Neuronal stem cell (in vitro differentiated cells): ENCODE results near the gene HIPK3.

Experiments
- DNase-seq: peaks from one replicate; pipeline ENCODE4 v3.0.0-alpha.2; 2013; ENCODE audit warnings: low spot score
- H2AFZ ChIP-seq: one replicate; pipeline ENCODE4 v1.6.1; 2013; ENCODE audit warnings: mild to moderate bottlenecking, low read length, inconsistent platforms
- H2AK5ac ChIP-seq: 2 replicates; pipeline ENCODE4 v1.6.1; 2013; ENCODE audit warnings: low read depth, mild to moderate bottlenecking, inconsistent platforms, low read length, moderate library complexity, mixed read lengths
- H2BK120ac ChIP-seq: 2 replicates; pipeline ENCODE4 v1.6.1; 2013; ENCODE audit warnings: low read depth, mild to moderate bottlenecking, inconsistent platforms, low read length, moderate library complexity, mixed read lengths
- H2BK12ac ChIP-seq: one replicate; pipeline ENCODE4 v1.6.1; 2013; ENCODE audit warnings: low read length, inconsistent platforms
- H2BK15ac ChIP-seq: 2 replicates; pipeline ENCODE4 v1.6.1; 2013; ENCODE audit warnings: mild to moderate bottlenecking, low read length, inconsistent platforms, mixed read lengths
- H2BK5ac ChIP-seq: one replicate; pipeline ENCODE4 v1.6.1; 2013; ENCODE audit warnings: inconsistent platforms, mild to moderate bottlenecking, low read length, moderate library complexity
- H3K14ac ChIP-seq: one replicate; pipeline ENCODE4 v1.6.1; 2013; ENCODE audit warnings: low read length, inconsistent platforms
- H3K18ac ChIP-seq: 2 replicates; pipeline ENCODE4 v1.6.1; 2013; ENCODE audit warnings: low read length, inconsistent platforms
- H3K23ac ChIP-seq: 2 replicates; pipeline ENCODE4 v1.6.1; 2013; ENCODE audit warnings: low read depth, mild to moderate bottlenecking, mixed read lengths, low read length, inconsistent platforms; ENCODE audit not compliant: poor library complexity
- H3K27ac ChIP-seq: replicated peaks from 3 replicates; pipeline ENCODE4 v1.5.1; 2013; ENCODE audit warnings: low read length, inconsistent platforms
- H3K27me3 ChIP-seq, 3 experiments: 2 replicates each; pipeline ENCODE4 v1.6.1; 2013; ENCODE audit warnings: low read length in 3 of 3, mild to moderate bottlenecking in 2 of 3, inconsistent platforms in 1 of 3, low read depth in 1 of 3, mixed read lengths in 1 of 3, moderate library complexity in 1 of 3; ENCODE audit not compliant: control insufficient read depth in 3 of 3, insufficient read depth in 3 of 3
- H3K36me3 ChIP-seq, 2 donors: replicated peaks in 1 of 2; 2 replicates each; pipeline ENCODE4 v1.6.1; 2013; ENCODE audit warnings: low read length in 2 of 2; ENCODE audit not compliant: control insufficient read depth in 2 of 2, insufficient read depth in 2 of 2
- H3K4ac ChIP-seq: 2 replicates; pipeline ENCODE4 v1.6.1; 2013; ENCODE audit warnings: inconsistent platforms, mild to moderate bottlenecking, low read length, moderate library complexity
- H3K4me1 ChIP-seq, 2 donors: 1 replicate in 1 of 2; 2 replicates in 1 of 2; pipeline ENCODE4 v1.6.1; 2013; ENCODE audit warnings: low read length in 2 of 2, low read depth in 1 of 2; ENCODE audit not compliant: control insufficient read depth in 2 of 2, insufficient read depth in 1 of 2
- H3K4me2 ChIP-seq: one replicate; pipeline ENCODE4 v1.6.1; 2013; ENCODE audit warnings: mild to moderate bottlenecking, low read length, inconsistent platforms; ENCODE audit not compliant: insufficient read depth, poor library complexity, severe bottlenecking
- H3K4me3 ChIP-seq, 2 donors: 2 replicates each; pipeline ENCODE4 v1.5.1; 2013; ENCODE audit warnings: low read length in 2 of 2, mild to moderate bottlenecking in 2 of 2, inconsistent platforms in 1 of 2, moderate library complexity in 1 of 2
- H3K79me1 ChIP-seq: one replicate; pipeline ENCODE4 v1.6.1; 2013; ENCODE audit warnings: low read depth, mild to moderate bottlenecking, inconsistent platforms, low read length, moderate library complexity
- H3K9ac ChIP-seq: one replicate; pipeline ENCODE4 v1.6.1; 2013; ENCODE audit warnings: mild to moderate bottlenecking, low read depth, low read length, inconsistent platforms; ENCODE audit not compliant: poor library complexity
- H3K9me3 ChIP-seq, 2 donors: replicated peaks in 1 of 2; 2 replicates each; pipeline versions ENCODE3 to v1.6.1; 2013; ENCODE audit warnings: low read length in 2 of 2, mild to moderate bottlenecking in 2 of 2, inconsistent platforms in 1 of 2, low read depth in 1 of 2, mixed read lengths in 1 of 2, moderate library complexity in 1 of 2; ENCODE audit not compliant: control insufficient read depth in 2 of 2, insufficient read depth in 1 of 2
- H4K8ac ChIP-seq: one replicate; pipeline ENCODE4 v1.6.1; 2013; ENCODE audit warnings: low read depth, mild to moderate bottlenecking, inconsistent platforms, low read length, moderate library complexity
- H4K91ac ChIP-seq: one replicate; pipeline ENCODE4 v1.6.1; 2013; ENCODE audit warnings: low read length, low read depth, mild to moderate bottlenecking, inconsistent platforms; ENCODE audit not compliant: poor library complexity
- WGBS, 2 donors: extraction: QIAGEN DNeasy Blood & Tissue Kit; methylation state at CpG; one replicate each; pipeline ENCODE4 v1.1.7; 2013; ENCODE audit warnings: missing lambda C conversion rate in 2 of 2, mixed read lengths in 1 of 2; ENCODE audit not compliant: insufficient read length in 2 of 2, insufficient replicate concordance in 1 of 2; ENCODE audit errors: extremely low coverage in 2 of 2; 5-methylcytosine and 5-hydroxymethylcytosine counted together

The HIPK3 gene

DNA sequence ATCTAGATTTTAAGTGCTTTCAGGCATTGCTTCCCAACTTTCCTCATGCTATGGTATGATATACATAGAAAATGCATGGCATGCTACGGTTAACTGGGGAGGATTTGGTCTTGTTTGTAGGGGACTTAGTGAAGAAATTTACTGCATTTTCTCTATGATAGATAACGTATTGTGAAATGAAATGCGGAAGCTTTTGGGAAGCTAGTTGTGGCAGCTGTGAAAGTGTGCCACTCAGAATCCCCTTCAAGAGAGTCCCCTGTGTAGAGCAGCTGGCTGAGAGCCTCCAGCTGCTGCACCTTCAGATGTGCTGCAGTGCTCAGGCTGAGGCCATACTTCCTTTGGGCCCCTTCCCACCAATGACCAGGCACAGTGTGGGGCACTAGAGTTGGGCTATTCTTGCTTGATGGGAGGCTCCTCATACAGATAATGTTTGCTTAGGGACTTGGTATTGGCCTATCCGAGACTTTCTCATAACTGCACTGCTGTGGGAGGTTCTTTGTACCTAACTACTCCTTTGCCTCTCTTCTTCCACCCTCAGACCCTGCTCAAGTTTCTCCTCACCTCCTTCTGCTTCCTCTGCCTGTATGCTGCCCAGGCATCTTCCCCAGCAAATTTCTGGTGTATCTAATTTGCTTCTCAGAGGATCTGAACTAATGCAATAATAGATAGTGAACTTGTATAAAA lies 67.3 kb downstream of the HIPK3 start:
- no peak overlapping the region for H2BK15ac ChIP-seq
- H4K8ac ChIP-seq, result no peak overlapping the region
- no peak overlapping the region for H3K4me2 ChIP-seq
- peaks cover 0 to 2% of the 10 kb centered on the region in 2 donors for H3K4me1 ChIP-seq
- no peak overlapping the region for H2BK12ac ChIP-seq
- no peak overlapping the region for H2BK5ac ChIP-seq
- no peak overlapping the region for H3K18ac ChIP-seq
- no peak overlapping the region for H2AK5ac ChIP-seq
- H3K4me3 ChIP-seq, result no peak overlapping the region
- H2AFZ ChIP-seq, result no peak overlapping the region
- no peaks in the 10 kb centered on the region for H3K27me3 ChIP-seq
- H3K9ac ChIP-seq, result no peak overlapping the region
- H4K91ac ChIP-seq, result no peak overlapping the region
- no CpG with 5 or more reads among the region's 4 CpGs for WGBS, 2 donors
- H3K9me3 ChIP-seq, result no peaks in the 10 kb centered on the region
- H2BK120ac ChIP-seq, result no peak overlapping the region
- H3K79me1 ChIP-seq, result peaks cover 3% of the 10 kb centered on the region
- no peak overlapping the region for H3K4ac ChIP-seq
- H3K36me3 ChIP-seq, result no peaks in the 10 kb centered on the region
- H3K14ac ChIP-seq, result no peak overlapping the region
- no peak overlapping the region for H3K23ac ChIP-seq
- no peak for DNase-seq
- H3K27ac ChIP-seq, result no peak overlapping the region

DNA sequence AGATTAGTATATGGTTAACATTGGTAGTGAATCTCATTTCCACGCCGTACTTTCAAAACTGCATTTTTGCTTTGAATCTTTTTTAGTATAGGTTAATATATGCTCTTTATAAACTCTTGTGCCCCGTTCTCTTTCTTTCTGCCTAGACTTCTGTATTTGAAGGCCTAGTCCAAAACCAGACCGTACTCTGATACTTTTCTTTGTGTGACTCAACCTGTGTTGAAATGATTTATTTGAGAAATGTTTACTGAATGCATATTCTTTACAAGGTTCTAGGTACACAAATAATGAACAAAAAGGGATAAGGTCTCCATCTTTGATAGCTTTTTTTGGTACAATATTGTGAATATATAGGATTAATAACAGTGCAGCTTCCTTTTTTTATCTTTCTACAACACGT lies 68.3 kb downstream of the HIPK3 start:
- Histone ChIP-seq H4K8ac (no peak overlapping the region), H3K27me3 (no peaks in the 10 kb centered on the region), H2BK15ac (no peak overlapping the region), H2BK12ac (no peak overlapping the region), H2BK5ac (no peak overlapping the region), H3K4me1 (peaks cover 0 to 2% of the 10 kb centered on the region in 2 donors), H2BK120ac (no peak overlapping the region), H3K4me2 (no peak overlapping the region), H3K18ac (no peak overlapping the region), H4K91ac (no peak overlapping the region), H3K14ac (no peak overlapping the region), H2AK5ac (no peak overlapping the region), H3K9ac (no peak overlapping the region), H2AFZ (no peak overlapping the region), H3K23ac (no peak overlapping the region), H3K4me3 (no peak overlapping the region), H3K79me1 (peaks cover 3% of the 10 kb centered on the region), H3K27ac (no peak overlapping the region), H3K9me3 (no peaks in the 10 kb centered on the region), H3K4ac (no peak overlapping the region), H3K36me3 (no peaks in the 10 kb centered on the region)
- no peak for DNase-seq
- WGBS, 2 donors, result no CpG with 5 or more reads among the region's 5 CpGs

DNA sequence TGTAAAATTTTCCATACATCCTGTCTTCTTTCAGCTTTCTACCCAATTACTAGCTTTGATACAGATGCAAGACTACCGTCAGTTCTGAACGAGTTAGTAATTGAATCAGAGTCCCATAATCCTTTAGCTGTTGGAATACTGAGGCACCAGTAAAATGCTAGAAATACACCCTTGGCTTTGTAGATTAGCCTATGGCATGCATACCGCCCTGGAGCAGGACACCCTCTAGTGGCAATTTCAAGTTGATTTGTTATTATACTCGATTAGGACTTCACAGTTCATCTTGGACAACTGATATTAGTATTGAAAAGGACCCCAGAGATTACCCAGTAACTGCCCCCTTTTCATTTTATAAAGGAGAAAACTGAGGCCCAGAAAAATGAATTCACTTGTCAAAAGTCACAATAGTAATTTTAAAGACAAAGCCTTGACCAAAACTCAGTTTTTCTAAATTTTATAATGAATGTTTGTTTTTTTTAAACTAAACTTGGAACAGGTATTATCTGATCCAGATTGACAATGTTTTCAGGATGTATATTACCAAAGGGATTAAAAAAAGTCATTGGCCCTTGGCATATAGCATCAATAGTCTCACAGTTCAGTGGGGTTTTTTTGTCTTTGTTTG lies 72.6 kb downstream of the HIPK3 start:
- H3K23ac ChIP-seq, result no peak overlapping the region
- H4K8ac ChIP-seq, result no peak overlapping the region
- no peak overlapping the region for H3K4ac ChIP-seq
- H2AFZ ChIP-seq, result no peak overlapping the region
- no peaks in the 10 kb centered on the region for H3K9me3 ChIP-seq
- H3K18ac ChIP-seq, result no peak overlapping the region
- H3K9ac ChIP-seq, result no peak overlapping the region
- no peak overlapping the region for H4K91ac ChIP-seq
- no peak overlapping the region for H2AK5ac ChIP-seq
- no peaks in the 10 kb centered on the region for H3K79me1 ChIP-seq
- DNase-seq, result no peak
- no peaks in the 10 kb centered on the region for H3K27me3 ChIP-seq
- H3K14ac ChIP-seq, result no peak overlapping the region
- no peak overlapping the region for H3K27ac ChIP-seq
- no peak overlapping the region for H2BK12ac ChIP-seq
- H3K4me1 ChIP-seq, result no peaks in the 10 kb centered on the region
- H2BK5ac ChIP-seq, result no peak overlapping the region
- H2BK120ac ChIP-seq, result no peak overlapping the region
- WGBS, 2 donors, result no CpG with 5 or more reads among the region's 4 CpGs
- peaks cover 0 to 12% of the 10 kb centered on the region in 2 donors for H3K36me3 ChIP-seq
- H3K4me3 ChIP-seq, result no peak overlapping the region
- no peak overlapping the region for H3K4me2 ChIP-seq
- H2BK15ac ChIP-seq, result no peak overlapping the region

DNA sequence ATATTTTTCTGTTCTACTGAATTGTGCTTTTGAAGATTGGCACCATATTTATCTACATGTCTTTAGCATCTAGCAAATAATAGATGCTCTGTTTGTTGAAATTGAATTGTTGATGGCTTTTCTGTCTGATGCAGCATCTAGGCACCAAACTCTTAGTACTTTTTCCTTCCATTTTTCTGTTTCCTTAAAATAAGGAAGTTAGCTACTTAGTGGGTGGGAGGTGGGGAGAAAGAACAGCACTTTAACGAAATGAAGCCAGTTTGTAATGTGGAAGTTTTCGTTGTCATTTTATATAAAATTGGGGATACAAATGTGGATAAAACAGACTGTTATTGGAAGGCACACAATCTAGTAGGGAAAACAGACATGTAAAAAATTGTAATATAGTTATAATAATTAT lies 76.6 kb downstream of the HIPK3 start:
- Histone ChIP-seq H4K8ac (no peak overlapping the region), H3K4ac (no peak overlapping the region), H3K18ac (no peak overlapping the region), H3K9me3 (no peaks in the 10 kb centered on the region), H3K27ac (no peak overlapping the region), H2BK12ac (no peak overlapping the region), H3K4me2 (no peak overlapping the region), H3K9ac (no peak overlapping the region), H3K27me3 (no peaks in the 10 kb centered on the region), H3K4me1 (no peaks in the 10 kb centered on the region), H3K4me3 (no peak overlapping the region), H3K36me3 (peaks cover 0 to 24% of the 10 kb centered on the region in 2 donors), H2BK5ac (no peak overlapping the region), H2AK5ac (no peak overlapping the region), H3K79me1 (no peaks in the 10 kb centered on the region), H2BK120ac (no peak overlapping the region), H2AFZ (no peak overlapping the region), H3K14ac (no peak overlapping the region), H4K91ac (no peak overlapping the region), H2BK15ac (no peak overlapping the region), H3K23ac (no peak overlapping the region)
- WGBS, 2 donors, result no CpG with 5 or more reads among the region's 2 CpGs
- DNase-seq, result no peak
